Stimulated activated CD8-positive, alpha-beta memory T cell treated with anti-CD3 and anti-CD28 coated beads, Interleukin-15, amount 100 ng/mL, for 1 hour (primary cell): Measurements from ENCODE around the gene OR51I2.

ENCODE experiments used
- DNase-seq: peaks from one replicate; pipeline ENCODE4 v3.0.0-alpha.2; 2020; ENCODE audit warnings: low read depth

The OR51I2 gene

DNA sequence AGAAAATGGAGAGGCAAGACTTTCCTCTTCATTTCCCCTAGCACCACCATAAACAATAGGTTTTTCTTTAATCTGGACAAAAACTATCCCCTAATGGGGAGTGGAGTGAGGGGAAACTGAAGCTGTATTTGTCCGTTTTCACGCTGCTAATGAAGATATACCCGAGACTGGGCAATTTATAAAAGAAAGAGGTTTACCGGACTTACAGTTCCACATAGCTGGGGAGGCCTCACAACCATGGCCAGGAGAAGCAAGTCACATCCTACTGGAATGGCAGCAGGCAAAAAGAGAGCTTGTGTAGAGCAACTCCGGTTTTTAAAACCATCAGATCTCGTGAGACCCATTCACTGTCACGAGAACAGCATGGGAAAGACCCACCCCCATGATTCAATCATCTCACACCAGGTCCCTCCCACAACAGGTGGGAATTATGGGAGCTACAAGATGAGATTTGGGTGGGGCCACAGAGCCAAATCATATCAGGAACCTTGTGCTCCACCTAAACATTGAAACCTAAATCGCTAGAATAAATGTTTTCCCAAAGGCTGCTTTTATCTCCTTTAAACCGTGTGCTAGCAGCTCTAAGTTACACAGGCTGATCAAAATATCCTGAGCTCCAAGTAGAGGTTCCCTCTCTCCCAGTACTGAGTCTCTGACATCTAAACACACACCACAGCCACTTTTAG is 56.4 kb downstream of the OR51I2 start:
- DNase-seq: no peak
